AG09309 (cell line): Measurements from ENCODE around the gene ATXN7L1.

Source experiments
- DNase-seq: peaks from one replicate; pipeline ENCODE4 v3.0.0-alpha.2; 2010; ENCODE audit warnings: low read depth
- H3K4me3 ChIP-seq: 2 replicates; pipeline ENCODE4 v1.5.1; 2011; ENCODE audit warnings: mild to moderate bottlenecking, low read depth, low read length, moderate library complexity; ENCODE audit not compliant: control insufficient read depth
- CTCF ChIP-seq: IDR thresholded peaks from 2 replicates; pipeline ENCODE4 v1.5.1; 2011; ENCODE audit warnings: mild to moderate bottlenecking, low read depth, low read length, inconsistent platforms; ENCODE audit not compliant: insufficient read depth, control insufficient read depth; ENCODE audit errors: missing control alignments

The ATXN7L1 gene

GRCh38 chr7:105617280-105618015 is 259.0 kb downstream of the ATXN7L1 start:
- no peak for DNase-seq
- no peak overlapping the region for H3K4me3 ChIP-seq
- no peak for TF ChIP-seq CTCF

GRCh38 chr7:105614341-105614840 is 262.0 kb downstream of the ATXN7L1 start:
- no peak for TF ChIP-seq CTCF
- no peak overlapping the region for H3K4me3 ChIP-seq
- DNase-seq = no peak

GRCh38 chr7:105613611-105614330 is 262.6 kb downstream of the ATXN7L1 start:
- TF ChIP-seq CTCF = no peak

GRCh38 chr7:105612806-105613205 is 263.6 kb downstream of the ATXN7L1 start:
- no peak overlapping the region for H3K4me3 ChIP-seq
- no peak for TF ChIP-seq CTCF
- no peak for DNase-seq

More at GRCh38 chr7:105613611-105614330, 262.6 kb downstream of the ATXN7L1 start:
- H3K4me3 ChIP-seq = no peak overlapping the region
- DNase-seq = no peak

GRCh38 chr7:105611856-105612775 is 264.3 kb downstream of the ATXN7L1 start:
- no peak overlapping the region for H3K4me3 ChIP-seq
- TF ChIP-seq CTCF = no peak
- no peak for DNase-seq
